ENCODE results near the gene CACNA2D3.

CACNA2D3 gene

DNA sequence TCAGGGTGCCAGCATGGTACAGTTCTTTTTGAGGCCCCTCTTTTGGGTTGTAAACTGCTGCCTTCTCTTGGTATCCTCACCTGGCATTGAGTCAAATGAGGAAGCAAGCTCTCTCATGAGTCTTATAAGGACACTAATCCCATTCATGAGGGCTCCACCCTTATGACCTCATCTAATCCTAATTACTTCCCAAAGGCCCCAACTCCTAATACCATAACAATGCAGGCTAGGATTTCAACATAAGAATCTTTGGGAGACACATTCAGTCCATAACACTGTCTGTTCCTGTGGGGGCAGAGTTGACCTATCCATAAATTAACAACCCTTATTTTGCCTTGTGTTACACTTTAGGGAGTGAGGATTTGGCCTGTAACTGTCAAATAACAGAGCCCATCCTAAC lies 527.2 kb downstream of the CACNA2D3 start:
- DNase-seq, result no peak

DNA sequence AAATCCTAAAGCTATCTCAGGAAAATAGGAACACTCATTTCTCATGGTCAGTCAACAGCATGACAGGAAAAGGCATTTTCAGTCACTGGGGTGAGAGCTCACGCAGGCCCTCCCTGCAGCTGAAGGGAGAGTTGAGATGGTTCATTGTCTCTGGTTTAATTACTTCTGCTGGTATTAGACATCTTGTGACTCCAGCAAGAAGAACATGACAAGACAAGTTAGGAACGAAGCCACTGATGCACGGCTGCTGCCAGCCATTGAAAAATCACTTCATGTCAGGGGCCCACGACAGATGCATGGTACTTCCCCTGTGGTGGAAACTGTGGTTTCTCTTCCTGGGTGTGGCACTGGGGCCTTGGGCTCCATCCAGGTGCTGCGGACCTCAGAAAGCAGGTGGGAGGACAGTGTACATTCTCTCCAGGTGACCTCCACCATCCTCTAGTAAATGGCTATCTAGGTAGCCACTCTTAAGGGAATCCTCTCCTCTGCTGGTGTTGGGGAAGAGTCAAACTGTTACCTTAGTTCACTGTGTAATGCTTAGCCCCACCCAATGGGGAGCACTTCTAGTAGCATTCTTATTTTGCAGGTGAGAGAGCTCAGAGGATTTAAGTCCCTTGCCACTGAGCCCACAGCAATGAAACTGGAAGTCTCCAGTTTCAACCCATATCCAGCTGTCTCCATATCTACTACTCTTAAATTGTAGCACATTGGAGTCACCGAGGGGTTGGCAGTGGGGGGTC lies 531.3 kb downstream of the CACNA2D3 start:
- no peak for DNase-seq

DNA sequence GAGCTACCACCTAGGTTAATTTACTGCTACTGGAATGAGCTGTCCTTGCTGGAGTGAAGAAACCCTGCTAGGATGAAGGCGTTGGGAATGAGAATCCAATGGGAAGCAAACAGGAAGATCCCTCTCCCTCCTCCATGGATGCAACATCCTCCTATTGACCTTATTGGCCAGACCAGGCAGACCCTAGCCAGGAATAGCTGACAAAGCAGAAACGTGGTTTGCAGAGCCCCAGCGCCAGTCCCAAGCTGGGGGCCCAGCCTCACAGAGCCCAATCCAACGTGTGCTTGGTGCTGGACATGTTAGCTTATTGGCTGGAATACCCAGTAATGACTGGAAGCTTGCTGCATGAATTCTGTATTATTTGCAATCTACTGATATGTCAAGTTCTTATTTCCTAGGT lies 532.4 kb downstream of the CACNA2D3 start:
- no peak for DNase-seq

DNA sequence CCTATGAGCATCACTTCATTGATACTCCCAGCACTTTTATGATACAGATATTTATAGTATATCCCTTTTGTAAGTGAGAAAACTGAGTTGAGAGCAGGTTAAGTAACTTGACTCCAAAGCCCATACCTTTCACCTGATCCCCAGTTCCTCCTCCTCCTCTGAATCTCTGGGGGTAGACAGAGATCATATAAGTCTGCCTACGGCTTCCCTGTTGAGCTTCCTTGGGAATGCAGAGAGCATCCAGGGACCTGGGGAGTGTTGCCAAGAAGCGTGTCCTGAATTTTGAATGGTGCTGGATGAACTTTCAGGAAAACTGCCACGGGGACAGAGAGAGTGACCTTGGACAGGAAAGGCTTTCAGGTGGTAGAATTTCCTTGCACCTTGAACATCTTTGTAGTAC lies 537.0 kb downstream of the CACNA2D3 start:
- no peak for DNase-seq

DNA sequence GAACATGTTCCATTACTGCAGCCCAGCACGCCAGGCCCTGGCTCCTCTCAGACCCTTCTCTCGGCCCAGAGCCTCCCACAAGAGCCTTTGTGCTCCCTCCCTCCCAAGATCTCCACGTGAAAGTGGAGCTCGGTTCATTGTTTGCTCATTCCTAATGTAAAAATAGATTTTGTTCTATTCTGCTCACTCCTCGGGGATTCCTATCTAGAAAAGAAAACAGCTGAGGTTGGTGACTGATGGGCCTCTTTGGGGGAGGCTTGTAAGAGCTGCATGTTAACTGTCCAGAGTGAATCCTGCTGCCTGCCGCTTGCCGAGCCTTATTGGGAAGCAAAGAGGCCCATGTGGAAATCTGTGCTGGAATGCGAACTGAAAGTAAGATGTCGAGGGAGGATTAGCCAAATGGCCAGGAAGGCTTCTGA lies 538.4 kb downstream of the CACNA2D3 start:
- no peak for DNase-seq

DNA sequence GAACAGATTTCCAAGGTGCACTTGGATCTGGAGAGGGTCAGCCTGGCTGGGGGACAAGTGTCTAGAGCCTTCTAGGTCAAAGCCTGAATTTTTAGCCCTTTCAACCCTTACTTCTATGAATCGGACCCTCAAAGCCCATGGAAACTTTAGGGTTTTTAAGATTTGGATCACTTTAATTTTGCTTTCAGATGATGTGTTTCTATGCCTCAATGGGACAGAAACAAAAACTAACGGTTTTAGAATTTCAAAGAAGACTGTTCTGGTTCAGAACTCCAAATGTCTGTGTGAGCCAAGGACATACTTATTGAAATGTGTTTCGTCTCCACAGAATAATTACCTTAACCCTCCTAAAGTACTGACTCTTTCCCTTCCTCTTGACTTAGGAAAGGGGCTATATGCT lies 538.8 kb downstream of the CACNA2D3 start:
- DNase-seq, result no peak

DNA sequence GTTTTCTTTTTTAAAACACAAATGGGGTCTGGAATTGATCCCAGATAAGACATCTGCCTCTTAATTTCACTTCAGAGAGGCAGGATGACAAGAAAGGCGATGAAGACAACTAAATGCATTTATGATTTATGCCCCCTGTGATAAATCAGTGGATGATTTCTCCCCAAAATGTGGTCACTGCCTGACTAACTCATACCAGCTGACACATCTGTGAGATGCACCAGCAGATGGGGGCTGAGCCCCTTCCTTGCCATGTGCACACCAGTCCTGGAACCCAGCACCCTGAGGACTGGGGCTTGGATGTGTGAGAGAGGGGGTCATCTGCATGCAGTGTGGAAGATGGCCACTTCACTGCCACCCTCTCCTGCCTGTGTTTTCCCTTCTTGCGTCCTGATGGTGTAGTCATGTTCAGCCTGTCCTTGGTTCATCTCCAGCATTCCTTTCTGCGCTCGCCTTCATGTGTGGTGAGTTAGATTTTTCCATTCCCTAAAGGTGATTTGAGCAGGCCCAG lies 541.2 kb downstream of the CACNA2D3 start:
- no peak for DNase-seq

DNA sequence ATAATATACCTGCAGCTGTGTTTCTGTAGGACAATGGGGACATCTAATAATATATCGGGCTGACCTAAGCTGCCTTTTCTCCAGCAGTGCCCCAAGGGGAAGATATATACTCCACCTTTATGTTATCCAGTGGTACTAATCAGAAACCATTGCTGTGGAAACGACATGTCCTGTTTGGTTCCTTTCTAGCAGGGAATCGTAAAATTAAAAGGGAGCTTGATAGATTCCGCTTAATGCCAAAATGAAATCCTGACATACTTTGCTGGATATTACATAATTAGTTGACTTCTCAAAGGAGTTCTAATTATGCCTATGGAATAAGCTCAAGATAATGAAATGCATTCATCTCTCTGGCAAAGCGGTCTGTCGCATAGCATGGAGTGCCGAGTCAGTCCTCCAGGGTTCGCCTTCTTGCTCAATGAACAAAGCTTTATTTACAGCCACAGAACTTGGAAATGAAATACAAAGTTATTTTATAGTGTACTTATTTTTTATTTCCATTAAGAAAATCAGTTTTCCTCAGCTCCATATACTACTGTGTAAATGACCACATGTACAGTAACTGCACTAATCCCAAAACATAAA lies 542.8 kb downstream of the CACNA2D3 start:
- DNase-seq, result no peak

DNA sequence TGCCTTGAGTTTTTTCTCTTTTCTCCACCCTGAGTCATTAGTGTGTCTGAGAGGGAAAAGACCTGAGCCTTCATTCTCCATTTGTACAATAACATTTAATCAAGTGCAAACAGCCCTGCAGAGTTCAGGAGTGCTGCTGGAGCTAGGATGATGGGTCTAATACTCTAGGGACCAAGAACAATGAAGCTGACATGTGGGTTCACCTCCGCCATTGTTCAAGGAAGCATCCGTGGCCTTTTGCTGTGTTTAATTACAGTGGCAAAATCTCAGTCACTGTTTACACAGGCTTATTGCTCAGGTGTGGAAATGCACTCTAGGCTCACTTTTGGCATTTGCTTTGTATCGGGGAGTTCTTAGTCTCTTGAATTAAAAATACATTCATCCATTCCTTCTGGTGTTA lies 545.9 kb downstream of the CACNA2D3 start:
- no peak for DNase-seq

DNA sequence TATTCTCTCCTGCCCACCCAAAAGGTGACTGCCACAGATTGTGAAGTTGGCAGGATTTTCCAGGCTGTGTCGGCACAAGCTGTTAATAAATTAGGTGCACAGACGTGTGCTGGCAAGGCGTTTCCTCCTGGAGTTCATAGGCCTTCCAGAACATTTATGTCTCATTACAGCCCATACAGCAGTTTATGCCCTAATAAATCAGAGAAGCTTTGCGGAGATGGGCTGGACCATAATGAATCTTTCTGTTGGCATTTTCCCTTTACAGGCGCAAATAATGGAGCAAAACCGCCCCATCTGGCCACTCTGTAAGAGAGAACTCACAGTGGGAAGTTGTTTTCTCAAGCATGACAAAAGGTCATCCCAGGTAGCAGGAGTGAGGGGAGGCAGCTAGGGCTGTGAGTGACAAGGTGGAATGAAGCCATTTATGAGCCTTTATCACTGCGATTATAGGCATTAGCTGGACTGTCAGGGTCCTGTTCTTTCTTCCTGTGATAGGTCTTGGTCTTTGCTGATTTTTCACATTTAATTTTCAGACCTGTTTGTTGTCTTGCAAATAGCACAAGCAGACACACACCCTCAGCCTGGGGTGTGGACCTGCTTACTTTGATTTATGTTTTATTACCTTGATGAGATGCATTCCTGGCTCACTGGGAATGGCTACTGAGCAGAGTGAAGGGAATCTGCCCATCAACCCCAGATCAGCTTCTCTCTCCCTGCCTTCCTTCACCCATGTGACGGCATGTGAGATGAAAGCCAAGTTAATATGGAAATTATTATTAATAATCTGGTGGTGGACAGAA lies 548.0 kb downstream of the CACNA2D3 start:
- DNase-seq, result no peak

DNA sequence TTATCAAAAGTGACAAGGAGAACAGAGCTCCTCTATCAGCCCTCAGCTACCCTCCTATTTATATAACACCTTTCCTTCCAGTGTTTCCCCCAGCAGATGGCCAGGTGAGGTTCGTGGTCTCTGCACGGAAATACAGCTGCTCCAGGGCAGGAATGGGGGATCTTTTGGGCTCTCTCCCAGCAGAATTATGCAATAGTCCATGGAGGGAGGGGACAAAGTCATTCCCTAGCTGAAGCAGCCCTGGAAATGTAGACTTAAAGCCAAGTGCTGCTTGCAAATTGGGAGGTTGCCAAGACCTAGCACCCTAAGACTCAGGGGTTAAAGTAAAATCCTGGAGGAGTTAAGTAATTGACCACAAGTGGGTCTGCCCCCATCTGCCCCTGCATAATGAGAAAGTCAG lies 549.2 kb downstream of the CACNA2D3 start:
- no peak for DNase-seq

DNA sequence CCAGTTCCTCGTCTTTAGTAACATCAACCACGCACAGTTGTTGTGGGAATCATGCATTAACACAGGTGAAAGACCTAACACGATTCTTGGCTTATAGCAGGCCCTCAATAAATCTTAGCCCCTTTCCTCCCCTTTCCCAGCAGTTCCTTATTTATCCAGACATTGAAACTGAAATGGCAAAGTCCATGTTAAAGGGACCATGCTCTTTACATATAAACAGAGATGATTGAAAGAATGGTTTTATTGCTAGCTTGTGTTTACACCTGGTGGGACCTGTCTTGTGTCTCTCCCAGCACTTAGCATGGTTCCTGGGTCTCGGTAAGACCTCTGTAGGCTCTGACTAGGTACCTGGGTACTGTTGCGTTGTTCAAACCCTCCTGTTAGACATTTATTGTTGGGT lies 553.7 kb downstream of the CACNA2D3 start:
- no peak for DNase-seq

DNA sequence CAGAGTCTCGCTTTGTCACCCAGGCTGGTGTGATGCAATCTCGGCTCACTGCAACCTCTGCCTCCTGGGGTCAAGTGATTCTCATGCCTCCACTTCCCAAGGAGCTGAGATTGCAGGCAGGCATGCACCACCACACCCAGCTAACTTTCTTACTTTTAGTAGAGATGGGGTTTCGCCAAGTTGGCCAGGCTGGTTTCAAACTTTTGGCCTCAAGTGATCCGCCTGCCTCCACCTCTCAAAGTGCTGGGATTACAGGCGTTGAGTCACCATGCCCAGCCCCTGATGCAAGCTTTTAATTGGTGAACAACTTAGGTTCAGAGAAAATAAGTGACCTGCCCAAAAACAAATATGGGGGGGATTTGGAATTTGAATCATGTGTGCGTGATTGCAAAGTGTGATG lies 559.4 kb downstream of the CACNA2D3 start:
- no peak for DNase-seq

DNA sequence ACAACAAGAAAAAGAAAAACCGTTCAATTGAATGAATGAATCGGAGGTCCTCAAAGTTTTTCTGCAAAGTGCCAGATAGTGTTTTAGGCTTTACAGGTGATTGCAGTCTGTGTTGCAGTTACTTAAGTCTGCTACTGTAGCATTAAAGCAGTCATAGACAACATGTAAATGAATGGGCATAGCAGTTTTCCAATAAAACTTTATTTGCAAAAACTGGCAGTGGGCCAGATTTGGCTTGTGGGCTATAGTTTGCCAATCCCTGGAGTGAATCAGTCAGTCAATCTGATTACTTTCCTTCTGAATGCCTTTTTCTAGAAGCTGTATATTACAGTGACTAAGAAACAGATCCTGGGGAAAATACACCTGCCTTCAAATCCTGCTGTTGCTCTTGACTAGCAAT lies 562.9 kb downstream of the CACNA2D3 start:
- DNase-seq, result no peak

DNA sequence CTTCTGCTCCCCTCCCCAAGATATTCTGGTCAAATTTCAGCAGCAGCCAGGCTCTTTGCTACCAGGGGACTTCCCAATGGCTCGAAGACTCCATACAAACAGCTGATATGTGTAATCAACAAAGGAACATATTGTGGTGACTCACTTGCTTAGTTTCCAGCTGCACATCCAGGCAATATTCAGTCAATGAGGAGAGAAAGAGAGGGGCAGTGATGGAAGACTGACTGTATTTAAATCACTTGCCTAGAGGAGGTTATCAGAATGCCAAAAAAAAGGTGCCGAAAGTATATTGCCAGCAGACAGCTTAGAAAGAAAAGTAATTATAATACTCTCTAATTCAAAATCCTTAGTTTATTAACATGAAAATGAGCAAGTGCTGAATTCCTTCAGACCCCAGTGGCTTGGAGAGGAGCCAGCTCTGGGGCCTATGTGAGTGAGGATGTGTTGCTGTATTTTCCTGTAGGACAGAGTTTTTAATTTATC lies 569.0 kb downstream of the CACNA2D3 start:
- DNase-seq, result no peak

DNA sequence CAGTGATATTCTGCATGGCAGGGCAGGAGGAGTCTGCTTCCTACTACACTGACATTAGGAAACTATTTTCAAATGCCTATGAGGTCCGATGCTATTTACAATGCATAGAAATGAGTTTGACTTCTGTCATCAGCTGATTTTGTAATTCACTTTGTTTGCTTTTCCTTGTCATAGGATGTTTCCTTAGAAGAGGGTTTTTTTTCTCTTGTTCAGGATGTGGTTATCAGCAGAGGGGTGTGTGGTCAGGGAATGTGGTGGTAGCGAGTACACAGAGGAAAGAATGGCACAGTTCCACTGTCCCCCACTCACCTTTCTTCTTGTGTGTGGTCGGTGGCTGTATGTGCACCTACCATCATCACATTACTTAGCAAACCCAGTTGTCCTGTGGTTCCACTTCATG lies 574.0 kb downstream of the CACNA2D3 start:
- DNase-seq, result no peak

DNA sequence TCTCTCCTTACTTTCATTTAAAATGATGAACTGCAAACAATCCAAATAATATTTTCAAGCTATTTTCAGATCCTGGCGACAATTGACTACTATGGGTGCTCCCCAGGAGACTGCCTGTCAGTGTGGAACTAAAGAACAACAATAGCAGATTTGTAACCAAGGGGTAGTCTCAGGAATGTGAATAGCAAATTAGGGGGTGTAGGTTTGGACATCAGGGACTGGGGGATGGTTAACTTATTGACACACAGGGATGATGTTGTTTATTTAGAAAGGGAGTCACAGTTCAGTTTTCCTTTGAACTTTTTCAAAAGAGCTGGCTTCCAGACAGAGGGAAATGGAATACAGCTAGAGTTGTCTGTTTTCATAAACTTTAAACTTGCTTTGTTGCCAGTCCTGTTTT lies 575.7 kb downstream of the CACNA2D3 start:
- DNase-seq, result no peak

DNA sequence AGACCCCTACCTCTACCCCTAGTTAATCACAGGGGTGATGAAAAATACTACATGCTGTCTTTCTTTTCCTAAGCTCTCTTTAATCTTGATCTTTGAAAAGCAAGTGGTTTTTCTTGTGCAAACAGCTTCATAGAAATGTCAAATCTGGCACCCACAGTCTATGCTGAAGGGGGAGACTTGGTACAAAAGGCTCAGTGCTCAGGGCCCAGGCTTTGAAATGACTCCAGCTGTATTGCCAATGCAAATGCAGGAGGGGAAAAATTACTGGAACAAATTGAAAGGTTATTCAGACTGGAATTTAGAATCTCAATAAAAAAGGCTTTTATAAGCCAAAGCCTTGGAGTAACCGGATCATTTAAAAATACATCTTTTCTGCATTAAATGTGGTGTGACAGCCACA lies 581.6 kb downstream of the CACNA2D3 start:
- no peak for DNase-seq

DNA sequence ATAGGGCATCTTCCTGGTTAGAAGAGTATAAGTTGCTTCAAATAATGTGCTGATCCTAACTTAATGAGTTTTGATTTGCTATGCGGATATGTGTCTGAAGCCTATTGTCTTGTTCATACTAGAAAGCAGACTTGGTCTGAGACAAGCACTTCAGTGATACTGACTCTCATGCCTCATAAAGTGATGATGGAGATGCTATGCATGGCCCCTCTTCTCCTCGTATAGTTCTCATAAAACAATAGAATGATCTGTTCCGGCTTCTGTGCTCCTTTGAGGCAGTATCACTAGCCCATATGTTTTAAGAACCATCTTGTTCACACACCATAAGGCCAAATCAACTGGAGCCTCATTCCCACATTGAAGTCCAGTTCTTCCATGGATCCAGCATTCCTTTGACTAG lies 583.4 kb downstream of the CACNA2D3 start:
- DNase-seq, result no peak

DNA sequence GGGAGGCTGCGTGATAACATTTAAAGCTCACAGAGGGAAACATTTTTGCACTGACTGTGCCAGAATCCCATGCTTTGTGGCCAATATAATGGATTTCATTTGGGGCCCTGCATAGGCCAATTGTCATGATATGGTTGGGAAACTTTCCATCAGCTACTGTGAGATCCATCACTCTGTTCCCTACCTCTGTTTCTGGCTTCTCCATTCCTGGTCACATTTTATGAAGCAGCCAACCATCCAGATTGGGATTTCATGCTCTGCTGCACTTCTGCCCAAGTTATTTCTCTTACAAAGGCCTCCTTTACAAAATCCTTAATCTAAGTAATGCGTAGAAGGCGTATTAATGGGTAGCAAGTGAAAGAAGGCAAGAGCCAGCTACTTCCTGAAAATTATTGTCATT lies 584.4 kb downstream of the CACNA2D3 start:
- no peak for DNase-seq

DNA sequence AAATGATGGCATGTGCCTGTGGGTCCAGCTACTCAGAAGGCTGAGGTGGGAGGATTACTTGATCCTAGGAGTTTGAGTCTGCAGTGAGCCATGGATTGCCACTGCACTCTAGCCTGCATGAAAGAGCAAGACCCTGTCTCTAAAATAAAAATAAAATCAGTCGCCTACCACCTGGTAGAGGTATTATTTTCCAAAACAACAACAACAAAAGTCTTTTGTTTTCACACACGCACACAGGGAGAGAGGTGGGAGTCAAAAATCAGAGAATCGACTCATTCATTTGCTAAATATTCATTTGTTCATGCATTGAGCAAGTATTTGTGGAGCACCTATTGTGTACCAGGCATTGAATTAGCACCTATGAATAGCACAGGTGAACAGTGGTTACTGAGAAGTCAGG lies 587.4 kb downstream of the CACNA2D3 start:
- DNase-seq, result no peak

DNA sequence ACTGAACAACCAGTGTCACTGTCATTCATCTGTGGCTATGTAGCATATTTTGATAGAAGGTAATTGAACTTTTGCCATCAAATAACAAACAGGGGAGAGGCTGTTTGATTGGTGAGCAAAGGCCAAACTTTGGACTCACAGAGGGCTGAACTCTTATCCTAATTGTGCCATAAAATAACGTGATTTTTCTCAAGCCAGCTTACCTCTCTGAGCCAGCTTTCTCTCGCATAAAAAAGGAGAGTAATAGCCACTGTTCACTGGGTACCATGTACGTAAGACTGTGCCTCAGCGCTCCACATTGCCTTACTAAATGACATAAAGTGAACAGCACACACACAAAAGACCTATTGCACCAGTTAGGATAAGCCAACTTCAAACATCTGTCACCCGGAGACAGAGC lies 588.6 kb downstream of the CACNA2D3 start:
- no peak for DNase-seq

DNA sequence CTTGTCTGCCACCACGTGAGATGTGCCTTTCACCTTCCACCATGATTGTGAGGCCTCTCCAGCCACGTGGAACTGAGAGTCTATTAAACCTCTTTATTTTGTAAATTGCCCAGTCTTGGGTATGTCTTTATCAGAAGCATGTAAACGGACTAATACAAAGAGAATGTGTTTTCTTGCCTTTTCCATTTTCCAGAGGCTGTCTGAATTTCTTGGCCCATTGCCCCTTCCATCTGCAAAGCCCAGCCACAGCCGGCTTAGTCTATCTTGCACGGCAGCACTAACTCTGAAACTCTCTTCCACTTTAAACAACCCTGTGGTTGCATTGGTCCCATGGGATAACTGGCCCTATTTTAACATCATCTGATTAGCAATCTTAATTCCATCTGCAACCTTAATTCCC lies 590.2 kb downstream of the CACNA2D3 start:
- DNase-seq, result no peak

DNA sequence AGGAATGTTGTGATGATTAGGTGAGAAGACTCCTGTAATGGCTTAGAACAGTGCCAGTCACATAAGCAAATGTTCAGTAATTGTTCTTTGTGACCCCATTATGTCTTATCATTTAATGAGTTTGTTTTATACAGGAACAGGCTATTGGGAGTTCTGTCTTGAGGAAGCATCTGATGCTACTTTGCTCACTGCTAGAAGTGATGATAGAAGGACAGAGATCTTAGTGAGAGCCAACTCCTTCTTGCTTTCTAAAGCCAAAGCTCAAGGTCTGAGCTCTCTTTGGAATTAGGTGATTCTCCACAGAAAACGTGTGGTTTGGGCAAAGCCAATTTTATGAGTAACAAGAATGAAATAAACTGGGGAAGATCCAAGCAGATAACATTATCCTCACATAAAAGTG lies 590.7 kb downstream of the CACNA2D3 start:
- DNase-seq, result no peak

Data from activated CD4-positive, alpha-beta T cell treated with anti-CD3 and anti-CD28 coated beads, Interleukin-10, Interleukin-2, amounts not matched to agents 100 ng/mL and 50 ng/mL, durations not matched to agents 16 hours and 8 hours (primary cell).